Aorta (tissue), 5 donors: ENCODE data around the gene CGREF1. TPM values are rescaled to one million over a fixed set of nuclear protein-coding genes. Genes with fewer than 3 reads are reported as not detected.
A peak's percentile ranks its signal among the peaks of the same experiment; 100 is the strongest.

ENCODE experiments used
- ATAC-seq: fragments of 200-7000 bp; cut with Tn5 transposase; one replicate; pipeline ENCODE4 v1.9.1; 2022; ENCODE audit warnings: moderate library complexity; ENCODE audit not compliant: low FRiP score
- DNase-seq, 2 donors: peaks; one replicate each; pipeline ENCODE4 v3.0.0-alpha.2; 2020
- H3K27ac ChIP-seq, 2 donors: one replicate each; pipeline ENCODE4 v1.5.1; 2013; ENCODE audit warnings: low read length in 2 of 2, mild to moderate bottlenecking in 2 of 2, moderate library complexity in 2 of 2, control low read depth in 1 of 2, inconsistent platforms in 1 of 2, low read depth in 1 of 2
- H3K27me3 ChIP-seq, 2 donors: one replicate each; pipeline ENCODE4 v1.6.1; 2013; ENCODE audit warnings: control low read depth in 1 of 2, low read length in 1 of 2, mild to moderate bottlenecking in 1 of 2, moderate library complexity in 1 of 2; ENCODE audit not compliant: insufficient read depth in 2 of 2, control insufficient read depth in 1 of 2
- H3K36me3 ChIP-seq, 2 donors: one replicate each; pipeline ENCODE4 v1.6.1; 2013; ENCODE audit warnings: control low read depth in 1 of 2, low read length in 1 of 2, mild to moderate bottlenecking in 1 of 2; ENCODE audit not compliant: insufficient read depth in 2 of 2, control insufficient read depth in 1 of 2
- H3K4me1 ChIP-seq, 2 donors: one replicate each; pipeline ENCODE4 v1.6.1; 2013; ENCODE audit warnings: low read length in 2 of 2, control low read depth in 1 of 2, mild to moderate bottlenecking in 1 of 2, moderate library complexity in 1 of 2; ENCODE audit not compliant: insufficient read depth in 2 of 2, control insufficient read depth in 1 of 2
- H3K4me3 ChIP-seq, 2 donors: one replicate each; pipeline ENCODE4 v1.5.1; 2013; ENCODE audit warnings: low read length in 2 of 2, control low read depth in 1 of 2, mild to moderate bottlenecking in 1 of 2
- H3K9me3 ChIP-seq: one replicate; pipeline ENCODE4 v1.6.1; 2013; ENCODE audit warnings: mild to moderate bottlenecking, low read length; ENCODE audit not compliant: control insufficient read depth
- WGBS, 2 donors: extraction: QIAGEN DNeasy Blood & Tissue Kit; methylation state at CpG; one replicate each; pipeline ENCODE4 v1.1.7; 2013; 5-methylcytosine and 5-hydroxymethylcytosine counted together
- intact Hi-C, 2 donors: fragments of 100-400 bp; cut with DNase I; formaldehyde crosslinking; loops; one replicate each; pipeline versions ENCODE4 v1.14.2 to v1.15.0; 2022
- polyA plus RNA-seq, 2 donors: library from polyadenylated mRNA; stranded (reverse); fragments of 200-250 nt; gene quantifications; one replicate each; pipeline ENCODE4 v1.2.3, GENCODE V29; 2013
- total RNA-seq, 2 donors: library from RNA; stranded (reverse); fragmentation: NEBNext Ultra II Directional; extraction: Animal tissue kit (Norgen Biotek cat#: 25700); gene quantifications; one replicate each; pipeline ENCODE4 v1.2.1, GENCODE V29; 2021
- donor health status: healthy with polysubstance abuse.
- donor health status: Bipolar disorder and iron deficiency.
- donor health status: DM: no; HTN: no; CAD: no.
- donor health status: DM: no; HTN: no; CAD: no.
- donor health status: DM: yes; HTN: yes; CAD: no.

CGREF1 gene
- total and polyA plus RNA-seq, 4 donors, result 5.8 to 8.6 (median 7.5) TPM

DNA sequence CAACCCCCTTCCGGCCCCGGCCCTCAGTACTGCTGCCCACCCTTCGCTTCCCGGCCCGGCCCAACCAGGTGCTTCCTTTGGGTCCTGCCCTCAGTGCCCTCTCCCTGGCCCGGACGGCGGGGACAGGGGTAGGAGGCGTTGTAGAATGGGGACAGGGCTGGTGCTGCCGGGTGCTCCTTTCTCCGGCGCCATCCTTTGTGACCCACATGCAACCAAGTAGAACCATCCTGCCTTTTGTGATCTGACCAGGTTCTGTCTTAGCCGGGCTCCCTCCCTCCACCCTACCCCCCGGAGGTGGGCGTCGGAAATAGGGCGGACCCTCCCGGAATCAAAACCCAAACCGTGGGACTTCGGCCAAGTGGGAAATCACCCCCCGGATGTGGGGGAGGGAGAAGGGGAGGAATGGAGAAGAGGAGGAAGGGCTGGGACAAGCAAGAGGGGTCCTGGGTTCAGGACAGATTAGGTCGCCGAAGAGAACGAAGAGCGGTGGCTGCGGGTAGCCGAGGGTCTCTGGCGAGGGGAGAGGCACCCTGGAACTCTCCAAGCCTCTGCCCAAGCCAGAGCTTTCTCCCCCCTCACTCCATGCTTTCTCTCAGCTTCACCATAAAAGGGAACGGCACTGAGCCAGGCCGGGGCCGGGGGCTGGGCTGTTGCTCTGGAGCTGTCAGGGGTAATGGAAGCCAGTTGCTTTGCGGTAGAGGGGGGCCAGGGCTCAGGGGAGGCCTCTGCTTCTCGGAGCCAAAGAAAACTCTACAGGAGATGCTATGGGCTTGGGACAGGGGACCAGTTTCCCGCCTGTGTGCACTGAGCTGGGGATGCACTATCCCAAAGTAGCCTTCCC is 46.7 kb downstream of the CGREF1 start:
- 2 to 3% methylated on average over 30 to 34 of the region's 34 CpGs for WGBS, 2 donors
- DNase-seq (peak; percentile 87 to 91), ATAC-seq (peak; percentile 66)
- intact Hi-C loops, result loop anchor here in 1 of 2 donors (2.0 kb wide), 1 partner anchor 19 kb away; no protein-coding TSS in a partner anchor
- H3K9me3 ChIP-seq, result no peaks in the 10 kb centered on the region
- H3K27me3 ChIP-seq, result no peaks in the 10 kb centered on the region
- peak overlapping the region; percentile 47 to 50 for H3K4me3 ChIP-seq
- no peaks in the 10 kb centered on the region for H3K4me1 ChIP-seq
- H3K27ac ChIP-seq, result peak overlapping the region; percentile 83 to 90
- no peaks in the 10 kb centered on the region for H3K36me3 ChIP-seq

DNA sequence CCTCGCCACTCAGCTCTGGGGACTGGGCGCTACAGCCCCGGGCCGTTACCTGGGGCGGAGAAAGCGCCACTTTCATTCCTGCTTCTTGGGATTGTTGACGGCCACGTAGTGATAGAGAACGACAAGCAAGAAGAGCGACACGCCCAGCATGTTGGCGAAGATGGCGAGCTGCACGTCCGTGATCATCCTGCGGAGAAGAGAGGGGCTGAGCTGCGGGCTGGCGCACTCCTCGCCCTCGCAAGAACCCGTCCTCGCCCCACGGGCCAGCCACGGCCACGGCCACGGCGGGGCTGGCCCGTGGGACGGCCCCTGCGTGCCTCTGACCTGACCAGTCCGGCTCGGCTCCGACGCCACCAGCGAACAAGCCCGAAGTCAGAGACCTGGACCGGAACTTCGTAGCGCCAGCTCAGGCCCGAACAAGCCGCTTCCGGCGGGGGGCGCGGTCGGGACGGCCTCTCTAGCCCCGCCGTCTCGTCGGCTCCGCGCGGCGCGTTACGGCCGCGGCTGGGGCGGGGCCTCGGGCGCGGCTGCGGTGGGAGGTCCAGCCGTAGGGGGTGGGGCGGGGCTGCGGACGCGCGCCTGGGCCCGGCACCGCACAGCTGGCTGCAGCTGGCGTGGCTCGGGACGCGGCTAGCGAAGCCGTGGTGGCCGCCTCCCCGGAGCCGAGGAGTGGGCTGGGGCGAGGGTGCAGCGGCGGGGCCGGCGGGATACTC is 47.5 kb downstream of the CGREF1 start, which contains the start of gene OST4:
TSS of gene OST4 (minus strand) at position 378 of the 713 bp plus-strand sequence.
- DNase-seq (peak; percentile 97 to 98), ATAC-seq (peak; percentile 96)
- intact Hi-C loops, result loop anchor here in 1 of 2 donors (2.0 kb wide), 1 partner anchor 19 kb away; no protein-coding TSS in a partner anchor
- Histone ChIP-seq H3K36me3 (no peaks in the 10 kb centered on the region), H3K4me3 (peak within 1 kb of the TSS; percentile 50 to 76), H3K27me3 (no peaks in the 10 kb centered on the region), H3K27ac (peak within 1 kb of the TSS; percentile 83 to 90), H3K4me1 (no peaks in the 10 kb centered on the region), H3K9me3 (no peaks in the 10 kb centered on the region)
- 0% methylated on average over 64 to 86 of the region's 86 CpGs for WGBS, 2 donors

DNA sequence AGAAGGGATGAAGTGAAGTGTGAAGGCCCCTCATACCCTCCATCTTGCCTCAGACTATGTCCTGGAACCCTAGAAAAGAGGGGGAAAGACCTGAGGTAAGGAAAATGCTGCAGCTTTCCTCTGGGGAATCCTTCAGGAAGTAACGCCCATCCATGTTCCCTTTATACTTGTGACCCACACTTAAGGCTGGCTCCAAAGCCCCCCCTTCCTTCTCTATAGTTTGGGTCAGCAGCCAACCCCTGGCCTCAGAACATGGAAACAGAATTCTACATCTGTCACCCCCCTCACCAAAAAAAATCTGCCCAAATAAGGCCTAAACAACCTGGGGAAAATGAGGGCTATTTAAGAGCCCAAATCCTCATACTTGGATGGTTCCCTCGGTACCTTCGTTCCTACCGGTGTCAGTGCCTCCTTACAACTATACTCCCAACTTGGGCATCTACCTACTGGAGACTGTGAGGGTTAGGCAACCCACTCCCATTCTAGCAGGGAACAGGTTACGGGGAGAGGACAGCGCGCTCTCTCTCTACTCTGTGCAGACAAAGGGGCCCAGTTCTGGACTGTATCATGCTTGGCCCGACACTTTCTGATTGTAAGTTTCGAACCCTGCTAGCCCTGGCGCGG is 48.2 kb downstream of the CGREF1 start:
- DNase-seq (no peak), ATAC-seq (no peak)
- 0 to 1% methylated on average over 11 of the region's 11 CpGs for WGBS, 2 donors
- no peaks in the 10 kb centered on the region for H3K27me3 ChIP-seq
- peak overlapping the region; percentile 23 to 76 for H3K4me3 ChIP-seq
- intact Hi-C loops, result loop anchor here in 1 of 2 donors (2.0 kb wide), 1 partner anchor 18 kb away; no protein-coding TSS in a partner anchor
- no peaks in the 10 kb centered on the region for H3K9me3 ChIP-seq
- H3K36me3 ChIP-seq, result no peaks in the 10 kb centered on the region
- H3K4me1 ChIP-seq, result no peaks in the 10 kb centered on the region
- H3K27ac ChIP-seq, result peak overlapping the region; percentile 2 to 28

DNA sequence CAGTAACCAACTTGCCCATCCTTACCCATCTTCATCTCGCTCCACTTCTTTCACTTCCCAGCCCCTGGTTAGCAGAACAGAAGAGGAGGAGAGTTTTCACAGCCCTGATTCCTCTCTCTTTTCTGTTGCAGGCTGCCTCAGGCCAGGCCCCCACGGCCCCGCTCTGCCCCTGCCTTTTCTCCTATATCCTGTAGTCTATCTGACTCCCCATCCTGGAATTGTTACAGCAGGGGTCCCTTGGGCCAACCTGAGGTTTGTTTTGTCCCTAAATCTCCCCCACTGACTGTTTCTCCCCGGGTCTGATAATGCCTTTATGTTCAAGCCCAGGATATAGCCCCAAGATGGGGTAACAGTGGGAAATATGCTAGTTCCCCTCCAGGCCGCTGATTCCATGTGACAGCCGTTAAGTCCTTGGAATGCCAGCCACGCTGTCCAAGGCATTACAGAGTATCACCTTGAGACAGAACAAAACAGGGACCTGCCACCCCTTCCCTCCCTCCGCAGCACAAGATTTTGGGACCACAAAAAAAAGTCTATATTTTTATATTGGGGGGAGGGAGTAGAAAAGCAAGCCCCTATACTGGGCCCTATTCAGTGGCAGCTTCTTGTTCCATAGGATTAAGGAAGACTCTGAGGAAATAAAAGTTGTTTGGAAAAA is 48.8 kb downstream of the CGREF1 start:
- DNase-seq (peak in 1 of 2 donors; percentile 51), ATAC-seq (no peak)
- intact Hi-C loops, result loop anchor here in 1 of 2 donors (2.0 kb wide), 1 partner anchor 17 kb away; no protein-coding TSS in a partner anchor
- H3K4me3 ChIP-seq, result peak overlapping the region in 1 of 2 donors; percentile 76
- H3K4me1 ChIP-seq, result no peaks in the 10 kb centered on the region
- H3K36me3 ChIP-seq, result no peaks in the 10 kb centered on the region
- no peaks in the 10 kb centered on the region for H3K9me3 ChIP-seq
- no peaks in the 10 kb centered on the region for H3K27me3 ChIP-seq
- WGBS, 2 donors, result 63 to 69% methylated on average over 8 of the region's 8 CpGs
- H3K27ac ChIP-seq, result no peak overlapping the region

DNA sequence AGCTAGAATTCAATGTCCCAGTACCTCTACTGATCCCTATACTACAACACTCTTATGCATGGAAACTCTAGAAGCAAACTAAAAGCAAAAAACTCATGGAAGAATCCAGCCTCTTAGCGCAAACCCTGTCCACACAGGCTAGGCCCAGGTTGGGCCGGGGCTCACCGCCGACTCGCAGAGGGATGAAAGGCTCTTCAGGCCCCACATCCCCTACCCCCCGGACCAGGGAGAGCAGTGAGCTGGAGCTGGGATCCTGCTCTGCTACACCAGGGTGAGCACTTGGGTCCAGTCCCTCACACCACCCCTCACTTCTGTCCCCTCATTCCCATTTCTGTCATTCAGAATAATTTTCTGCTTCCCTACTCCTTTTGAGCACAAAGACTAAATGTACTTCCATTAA is 49.5 kb downstream of the CGREF1 start:
- Histone ChIP-seq H3K4me3 (no peak overlapping the region), H3K27me3 (no peaks in the 10 kb centered on the region), H3K9me3 (no peaks in the 10 kb centered on the region), H3K36me3 (no peaks in the 10 kb centered on the region), H3K4me1 (no peaks in the 10 kb centered on the region), H3K27ac (no peak overlapping the region)
- WGBS, 2 donors, result 90 to 97% methylated on average over 6 of the region's 6 CpGs
- DNase-seq (no peak), ATAC-seq (no peak)
- intact Hi-C loops, result no loop called here

DNA sequence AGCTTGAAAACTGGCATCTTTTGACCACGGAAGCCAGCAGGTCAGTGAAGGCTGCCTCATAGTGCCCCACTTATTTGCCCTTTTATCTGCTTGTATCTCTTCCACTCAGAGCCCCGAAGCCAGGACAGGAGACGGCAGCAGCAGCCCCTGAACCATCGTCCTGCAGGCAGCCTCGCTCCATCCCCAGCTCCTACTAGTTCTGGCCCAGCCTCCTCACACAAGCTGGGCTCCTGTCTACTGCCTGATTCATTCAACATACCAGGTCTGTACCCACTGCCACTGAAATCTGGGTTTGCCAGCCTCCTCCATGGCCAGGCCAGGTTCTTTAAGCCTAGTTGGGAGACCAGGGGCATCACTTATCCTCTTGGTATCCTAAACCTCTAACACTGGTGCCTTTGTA is 51.5 kb downstream of the CGREF1 start:
- no peaks in the 10 kb centered on the region for H3K36me3 ChIP-seq
- no peaks in the 10 kb centered on the region for H3K4me1 ChIP-seq
- ATAC-seq (no peak), DNase-seq (peak in 1 of 2 donors; percentile 45)
- H3K27ac ChIP-seq, result no peak overlapping the region
- no peaks in the 10 kb centered on the region for H3K27me3 ChIP-seq
- no peak overlapping the region for H3K4me3 ChIP-seq
- no peaks in the 10 kb centered on the region for H3K9me3 ChIP-seq
- WGBS, 2 donors, result 84 to 87% methylated on average over 5 of the region's 5 CpGs
- intact Hi-C loops, result no loop called here

DNA sequence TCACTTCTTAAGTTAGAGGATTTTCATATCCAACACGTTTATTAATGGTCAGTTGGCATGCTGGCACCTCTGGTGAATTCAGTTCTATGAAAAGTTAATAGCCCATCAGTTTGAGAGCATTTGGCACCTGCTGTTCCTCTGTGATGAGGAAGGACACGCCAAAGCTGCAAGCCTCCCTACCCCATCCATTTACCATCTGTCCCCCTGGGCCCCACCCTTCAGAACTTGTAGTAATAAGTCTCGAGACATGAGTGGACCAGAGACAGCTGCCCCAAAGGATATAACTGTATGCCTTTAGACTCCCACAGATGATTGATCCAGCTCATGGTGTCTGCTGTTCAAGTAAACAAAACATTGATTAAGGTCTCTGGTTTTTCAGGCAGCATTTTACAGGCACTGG is 53.8 kb downstream of the CGREF1 start:
- Histone ChIP-seq H3K27ac (no peak overlapping the region), H3K27me3 (no peaks in the 10 kb centered on the region), H3K4me1 (no peaks in the 10 kb centered on the region), H3K4me3 (no peak overlapping the region), H3K36me3 (no peaks in the 10 kb centered on the region), H3K9me3 (no peaks in the 10 kb centered on the region)
- DNase-seq, result no peak
- intact Hi-C loops, result no loop called here
- ATAC-seq, result no peak
- WGBS, 2 donors, result 73 to 81% methylated on average over 3 of the region's 3 CpGs

DNA sequence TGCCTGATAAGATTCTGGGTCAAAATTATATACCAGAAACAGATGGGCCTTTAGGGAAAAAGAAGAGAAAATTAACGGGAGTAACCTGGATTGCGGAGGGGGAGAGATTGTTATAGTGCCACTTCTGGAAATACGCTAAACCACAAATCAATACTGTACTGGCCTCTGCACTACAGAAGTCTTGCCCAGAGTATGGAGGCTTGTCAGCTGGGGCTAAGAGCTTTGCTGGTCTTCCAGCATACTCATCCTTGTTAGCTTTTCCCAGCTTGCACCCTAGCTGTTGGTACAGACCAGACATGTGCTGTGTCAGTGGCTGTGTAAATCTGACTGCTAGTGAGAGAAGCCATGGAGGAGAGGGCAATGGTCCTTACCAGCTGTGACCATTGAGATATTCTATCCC is 58.6 kb downstream of the CGREF1 start:
- Histone ChIP-seq H3K9me3 (no peaks in the 10 kb centered on the region), H3K27ac (no peak overlapping the region), H3K27me3 (no peaks in the 10 kb centered on the region), H3K36me3 (peaks cover 0 to 3% of the 10 kb centered on the region in 2 donors), H3K4me1 (no peaks in the 10 kb centered on the region), H3K4me3 (no peak overlapping the region)
- WGBS, 2 donors, result 89 to 90% methylated on average over 3 of the region's 3 CpGs
- ATAC-seq (peak; percentile 29), DNase-seq (no peak)
- intact Hi-C loops, result no loop called here
